Calu3 (cell line): Measurements from ENCODE around the gene MTA3. TPM values are rescaled to one million over a fixed set of nuclear protein-coding genes. Genes with fewer than 3 reads are reported as not detected.

Source experiments
- BruUV-seq: library from RNA; stranded (reverse); fragments of 400-500 nt; replicated peaks from 2 replicates; lab custom pipeline; 2021; lab: Mats Ljungman, UMichigan
- CTCF ChIA-PET: fragments of 300-600 bp; sonication (Branson Sonifier 250); formaldehyde crosslinking; loops from one replicate; lab custom pipeline; 2022; ENCODE audit warnings: antibody characterized with exemption; lab: Charles Lee
- DNase-seq: peaks from one replicate; pipeline ENCODE4 v3.0.0; 2022
- H3K27ac Mint-ChIP-seq: one replicate; pipeline ENCODE4 v1.8.0; 2022; ENCODE audit warnings: mixed read lengths; ENCODE audit not compliant: unreplicated experiment
- H3K27me3 Mint-ChIP-seq: one replicate; pipeline ENCODE4 v1.8.0; 2022; ENCODE audit warnings: mixed read lengths; ENCODE audit not compliant: unreplicated experiment
- H3K36me3 Mint-ChIP-seq: one replicate; pipeline ENCODE4 v1.8.0; 2022; ENCODE audit warnings: mild to moderate bottlenecking, moderate library complexity, mixed read lengths; ENCODE audit not compliant: insufficient read depth, unreplicated experiment
- H3K4me1 Mint-ChIP-seq: one replicate; pipeline ENCODE4 v1.8.0; 2022; ENCODE audit warnings: mild to moderate bottlenecking, low read depth, mixed read lengths; ENCODE audit not compliant: unreplicated experiment
- H3K4me3 Mint-ChIP-seq: one replicate; pipeline ENCODE4 v1.8.0; 2022; ENCODE audit warnings: mild to moderate bottlenecking, low read depth, moderate library complexity, mixed read lengths; ENCODE audit not compliant: unreplicated experiment
- H3K9me3 Mint-ChIP-seq: one replicate; pipeline ENCODE4 v1.8.0; 2022; ENCODE audit warnings: low read depth, mixed read lengths; ENCODE audit not compliant: unreplicated experiment
- intact Hi-C: fragments of 100-400 bp; cut with micrococcal nuclease; formaldehyde crosslinking; loops from one replicate; pipeline ENCODE4 v1.10.0; 2022; ENCODE audit not compliant: unreplicated experiment
- total RNA-seq: library from RNA; stranded (reverse); gene quantifications from 2 replicates; pipeline ENCODE4 v1.2.3, GENCODE V29; 2022
- TF ChIP-seq, protein P1 (sequence below): fragments of 200-600 bp; IDR thresholded peaks from one replicate; pipeline ENCODE4 v1.8.0; 2022; ENCODE audit warnings: antibody characterized with exemption; ENCODE audit not compliant: unreplicated experiment

The MTA3 gene
- total RNA-seq, 1 experiment from 2014 or later = 46.5 TPM

DNA sequence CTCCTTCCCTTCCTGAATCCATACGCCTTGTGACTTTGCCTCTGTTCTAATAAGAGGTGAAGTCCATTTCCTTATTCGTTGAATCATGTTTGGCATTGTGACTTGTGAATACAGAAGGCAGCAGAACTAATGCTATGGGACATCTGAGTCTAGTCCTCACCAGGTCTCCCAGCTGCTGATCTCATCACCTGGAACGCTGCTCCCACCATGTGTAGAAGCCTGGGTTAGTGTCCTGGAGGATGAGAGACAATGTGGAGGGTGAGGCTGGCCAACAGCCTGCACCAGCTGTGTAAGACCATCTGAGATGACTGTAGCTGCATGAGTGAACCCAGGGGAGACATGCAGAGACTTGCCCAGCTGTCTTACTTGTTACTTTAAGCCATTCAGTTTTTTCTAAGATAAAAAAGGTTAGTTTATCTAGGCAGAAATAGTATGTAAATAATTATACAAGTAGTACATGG, 227.4 kb downstream of the MTA3 start:
- Mint-ChIP-seq H3K36me3 (peaks cover 16% of the 10 kb centered on the region), H3K27ac (no peak overlapping the region), H3K4me3 (no peak overlapping the region), H3K27me3 (peaks cover 10% of the 10 kb centered on the region), H3K9me3 (no peaks in the 10 kb centered on the region), H3K4me1 (peaks cover 6% of the 10 kb centered on the region)
- no peak for DNase-seq
- TF ChIP-seq, protein P1, sequence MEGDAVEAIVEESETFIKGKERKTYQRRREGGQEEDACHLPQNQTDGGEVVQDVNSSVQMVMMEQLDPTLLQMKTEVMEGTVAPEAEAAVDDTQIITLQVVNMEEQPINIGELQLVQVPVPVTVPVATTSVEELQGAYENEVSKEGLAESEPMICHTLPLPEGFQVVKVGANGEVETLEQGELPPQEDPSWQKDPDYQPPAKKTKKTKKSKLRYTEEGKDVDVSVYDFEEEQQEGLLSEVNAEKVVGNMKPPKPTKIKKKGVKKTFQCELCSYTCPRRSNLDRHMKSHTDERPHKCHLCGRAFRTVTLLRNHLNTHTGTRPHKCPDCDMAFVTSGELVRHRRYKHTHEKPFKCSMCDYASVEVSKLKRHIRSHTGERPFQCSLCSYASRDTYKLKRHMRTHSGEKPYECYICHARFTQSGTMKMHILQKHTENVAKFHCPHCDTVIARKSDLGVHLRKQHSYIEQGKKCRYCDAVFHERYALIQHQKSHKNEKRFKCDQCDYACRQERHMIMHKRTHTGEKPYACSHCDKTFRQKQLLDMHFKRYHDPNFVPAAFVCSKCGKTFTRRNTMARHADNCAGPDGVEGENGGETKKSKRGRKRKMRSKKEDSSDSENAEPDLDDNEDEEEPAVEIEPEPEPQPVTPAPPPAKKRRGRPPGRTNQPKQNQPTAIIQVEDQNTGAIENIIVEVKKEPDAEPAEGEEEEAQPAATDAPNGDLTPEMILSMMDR = no peak
- intact Hi-C loops = no loop called here
- CTCF ChIA-PET = interaction anchor here (0.5 to 0.6 kb wide), 2 partner anchors 20 to 37 kb away, joined by 3 to 8 read pairs; no protein-coding TSS in a partner anchor
- no TSS peak for BruUV-seq

GRCh38 chr2:42796427-42797248, 228.2 kb downstream of the MTA3 start:
- H3K4me3 Mint-ChIP-seq = no peak overlapping the region
- no peaks in the 10 kb centered on the region for H3K4me1 Mint-ChIP-seq
- CTCF ChIA-PET = interaction anchor here (0.5 kb wide), 1 partner anchor 21 kb away, joined by 3 read pairs; no protein-coding TSS in a partner anchor
- TF ChIP-seq, protein P1 = no peak
- intact Hi-C loops = no loop called here
- no peak overlapping the region for H3K27ac Mint-ChIP-seq
- H3K36me3 Mint-ChIP-seq = peaks cover 15% of the 10 kb centered on the region
- peaks cover 9% of the 10 kb centered on the region for H3K27me3 Mint-ChIP-seq
- BruUV-seq = no TSS peak
- no peak for DNase-seq
- H3K9me3 Mint-ChIP-seq = no peaks in the 10 kb centered on the region

GRCh38 chr2:42797281-42797680, 228.8 kb downstream of the MTA3 start:
- Mint-ChIP-seq H3K4me1 (no peaks in the 10 kb centered on the region), H3K27ac (no peak overlapping the region), H3K9me3 (no peaks in the 10 kb centered on the region), H3K4me3 (no peak overlapping the region), H3K27me3 (peaks cover 14% of the 10 kb centered on the region), H3K36me3 (peaks cover 8% of the 10 kb centered on the region)
- intact Hi-C loops = no loop called here
- TF ChIP-seq, protein P1 = no peak
- CTCF ChIA-PET = no interaction called here
- BruUV-seq = no TSS peak
- DNase-seq = no peak

- Mint-ChIP-seq H3K27ac (no peak overlapping the region), H3K9me3 (no peaks in the 10 kb centered on the region), H3K4me3 (no peak overlapping the region), H3K4me1 (no peaks in the 10 kb centered on the region), H3K27me3 (peaks cover 31% of the 10 kb centered on the region), H3K36me3 (no peaks in the 10 kb centered on the region)
- TF ChIP-seq, protein P1 = no peak
- intact Hi-C loops = no loop called here
- no peak for DNase-seq
- CTCF ChIA-PET = no interaction called here
- no TSS peak for BruUV-seq
Measured at GRCh38 chr2:42799881-42800280, 231.4 kb downstream of the MTA3 start.
